Retinal pigment epithelial cell (primary cell): ENCODE data around the gene NR4A2.

Experiments used
- DNase-seq: peaks from one replicate; pipeline ENCODE4 v3.0.0-alpha.2; 2010; ENCODE audit warnings: low read depth
- H3K4me3 ChIP-seq: 2 replicates; pipeline ENCODE4 v1.5.1; 2011; ENCODE audit warnings: mild to moderate bottlenecking, low read length, control low read depth, moderate library complexity
- CTCF ChIP-seq: conservative IDR thresholded peaks from 2 replicates; pipeline ENCODE4 v1.5.1; 2011; ENCODE audit warnings: low read depth, low read length, control low read depth, inconsistent platforms

NR4A2 gene

DNA sequence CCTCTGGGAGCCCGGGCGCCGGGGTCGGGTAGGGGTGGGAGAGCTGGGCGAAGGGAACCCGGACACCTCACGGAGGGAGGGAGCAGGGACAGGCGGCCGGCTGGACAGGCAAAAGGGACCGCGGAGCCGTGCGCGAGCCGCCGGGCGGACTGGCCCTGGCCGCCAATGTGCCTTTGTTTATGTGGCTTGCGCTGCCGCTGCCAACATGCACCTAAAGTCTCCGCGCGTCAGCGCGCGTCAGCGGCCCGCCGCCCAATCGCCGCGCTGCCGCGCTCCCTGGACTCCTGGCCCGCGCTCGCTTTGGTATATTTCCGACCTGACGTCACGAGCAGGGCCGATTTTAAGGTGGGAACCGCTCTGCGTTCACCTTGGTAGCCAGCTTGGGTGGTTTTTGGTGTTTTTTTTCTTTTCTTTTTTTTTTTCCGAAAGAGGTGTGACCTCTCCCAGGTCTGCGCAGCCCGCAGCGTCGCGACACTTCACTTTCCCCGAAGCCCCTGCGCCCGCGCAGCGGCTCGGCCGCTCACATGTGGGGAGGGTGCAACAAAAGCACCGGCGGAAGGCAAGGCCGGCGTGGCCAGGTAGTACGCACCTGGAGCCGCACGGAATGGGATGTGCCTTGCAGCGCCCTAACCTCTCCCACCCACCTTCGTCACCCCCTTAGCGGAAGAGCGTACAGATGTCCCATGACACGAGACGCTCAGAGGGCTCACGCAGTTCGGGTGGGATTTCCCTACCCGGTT, at the start of gene NR4A2:
Gene NR4A2, minus strand, starts transcription at position 188 of the 740 bp plus-strand sequence. CDS start 2,535 bp downstream, outside the sequence.
- peak; percentile 68 for DNase-seq
- H3K4me3 ChIP-seq = peak within 1 kb of the TSS; percentile 86
- TF ChIP-seq CTCF = no peak

- peak; percentile 56 for DNase-seq
- no peak overlapping the region for H3K4me3 ChIP-seq
- TF ChIP-seq CTCF = no peak
Measured at GRCh38 chr2:156380117-156380645, 47.7 kb upstream of the NR4A2 start.

GRCh38 chr2:156379714-156380113, 47.2 kb upstream of the NR4A2 start:
- no peak for TF ChIP-seq CTCF
- H3K4me3 ChIP-seq = no peak overlapping the region
- no peak for DNase-seq

DNA sequence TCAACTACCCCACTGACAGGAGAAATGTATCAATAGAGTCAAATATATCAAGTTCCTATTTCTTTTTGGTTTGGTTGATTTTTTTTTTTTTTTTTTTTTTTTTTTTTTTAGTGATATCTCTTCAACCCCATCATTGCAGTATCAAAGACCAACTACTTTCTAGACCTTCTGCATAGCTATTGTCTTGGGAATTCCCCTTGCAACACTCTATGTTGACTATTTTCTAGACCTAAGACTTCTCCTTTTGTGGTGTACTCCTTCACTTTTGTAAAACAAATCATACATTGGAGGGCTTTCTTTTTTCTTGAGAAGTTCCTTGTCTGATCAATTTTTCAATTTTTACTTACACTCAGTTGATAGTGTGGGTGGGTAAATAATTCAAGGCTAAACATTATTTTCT, 46.5 kb upstream of the NR4A2 start:
- TF ChIP-seq CTCF = no peak
- no peak overlapping the region for H3K4me3 ChIP-seq
- DNase-seq = no peak

- H3K4me3 ChIP-seq = no peak overlapping the region
- DNase-seq = no peak
- no peak for TF ChIP-seq CTCF
Measured at GRCh38 chr2:156366753-156367152, 34.2 kb upstream of the NR4A2 start.

DNA sequence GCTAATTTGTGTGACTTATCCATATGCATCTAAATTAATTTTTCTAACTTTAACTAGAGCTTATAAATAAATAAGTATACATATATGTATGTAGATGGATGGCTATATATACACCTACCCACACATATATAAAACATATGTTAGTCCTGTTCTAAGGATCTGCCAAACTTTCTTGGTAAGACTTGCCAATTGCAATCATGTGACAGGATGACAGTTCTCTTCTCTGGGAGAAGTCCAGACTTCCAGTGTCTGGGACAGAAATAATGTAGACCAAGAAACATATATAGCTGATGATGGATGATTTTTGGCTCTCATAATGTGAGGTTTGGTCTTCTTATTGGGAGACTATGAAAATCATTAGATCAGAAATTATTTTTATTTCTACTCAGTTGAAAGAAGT, 30.6 kb upstream of the NR4A2 start:
- no peak for TF ChIP-seq CTCF
- no peak for DNase-seq
- no peak overlapping the region for H3K4me3 ChIP-seq
